ENCODE results near the gene LTB4R.
"Not testable (repeated sequence)": the region's sequence is repeated elsewhere in the genome, so short reads cannot be mapped to it uniquely, and the experiment has no call there.

LTB4R gene

DNA sequence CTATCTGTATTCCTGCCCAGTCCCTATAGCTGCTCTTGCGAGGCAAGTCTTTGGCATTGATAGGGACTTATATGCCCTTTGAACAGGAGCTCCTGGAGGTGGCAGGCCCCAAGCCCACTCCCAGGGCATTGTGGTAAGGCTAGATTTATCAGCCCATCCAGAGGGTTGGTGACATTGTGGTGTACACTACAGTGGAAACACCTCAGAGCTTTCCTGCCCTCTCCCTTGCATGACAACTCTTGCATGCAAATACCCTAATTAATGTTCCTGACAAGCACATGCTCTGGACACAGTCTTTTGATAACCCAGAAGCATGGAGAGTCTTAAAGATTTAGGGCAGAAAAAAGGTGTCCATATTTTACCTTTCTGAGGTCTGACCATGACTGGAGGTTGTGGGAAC lies 29.3 kb downstream of the LTB4R start:
- Histone ChIP-seq H3K4me1 (ENCODE audit: control insufficient read depth, insufficient read depth, low read length) (no peaks in the 10 kb centered on the region), H3K36me3 (ENCODE audit: insufficient read depth, low read length) (no peaks in the 10 kb centered on the region), H3K4me2 (ENCODE audit: low read length) (no peak overlapping the region), H3K27me3 (ENCODE audit: control insufficient read depth, insufficient read depth, low read length) (peaks cover 62% of the 10 kb centered on the region), H3K9me3 (replicated peaks; ENCODE audit: low read length) (no peaks in the 10 kb centered on the region), H3K9ac (ENCODE audit: low read depth, low read length) (no peak overlapping the region), H3K4me3 (ENCODE audit: low read length) (no peak overlapping the region)

DNA sequence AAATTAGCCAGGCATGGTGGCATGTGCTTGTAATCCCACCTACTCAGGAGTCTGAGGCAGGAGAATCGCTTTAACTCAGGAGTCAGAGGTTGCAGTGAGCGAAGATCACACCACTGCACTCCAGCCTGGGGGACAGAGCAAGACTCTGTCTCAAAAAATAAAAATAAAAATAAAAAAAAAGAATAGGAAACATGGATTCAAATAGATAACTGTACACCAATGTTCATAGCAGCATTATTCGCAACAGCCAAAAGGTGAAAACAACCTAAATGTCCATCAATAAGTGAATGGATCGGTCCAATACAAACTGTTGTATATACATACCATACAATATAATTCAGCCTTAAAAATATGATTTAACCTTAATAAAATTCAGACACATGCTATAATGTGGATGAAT lies 31.6 kb downstream of the LTB4R start:
- no peaks in the 10 kb centered on the region for H3K36me3 ChIP-seq (ENCODE audit: insufficient read depth, low read length)
- no peak overlapping the region for H3K4me3 ChIP-seq (ENCODE audit: low read length)
- H3K27me3 ChIP-seq (ENCODE audit: control insufficient read depth, insufficient read depth, low read length), result peaks cover 60% of the 10 kb centered on the region
- no peak overlapping the region for H3K9ac ChIP-seq (ENCODE audit: low read depth, low read length)
- H3K4me1 ChIP-seq (ENCODE audit: control insufficient read depth, insufficient read depth, low read length), result no peaks in the 10 kb centered on the region
- no peaks in the 10 kb centered on the region for H3K9me3 ChIP-seq (replicated peaks; ENCODE audit: low read length)
- no peak overlapping the region for H3K4me2 ChIP-seq (ENCODE audit: low read length)

DNA sequence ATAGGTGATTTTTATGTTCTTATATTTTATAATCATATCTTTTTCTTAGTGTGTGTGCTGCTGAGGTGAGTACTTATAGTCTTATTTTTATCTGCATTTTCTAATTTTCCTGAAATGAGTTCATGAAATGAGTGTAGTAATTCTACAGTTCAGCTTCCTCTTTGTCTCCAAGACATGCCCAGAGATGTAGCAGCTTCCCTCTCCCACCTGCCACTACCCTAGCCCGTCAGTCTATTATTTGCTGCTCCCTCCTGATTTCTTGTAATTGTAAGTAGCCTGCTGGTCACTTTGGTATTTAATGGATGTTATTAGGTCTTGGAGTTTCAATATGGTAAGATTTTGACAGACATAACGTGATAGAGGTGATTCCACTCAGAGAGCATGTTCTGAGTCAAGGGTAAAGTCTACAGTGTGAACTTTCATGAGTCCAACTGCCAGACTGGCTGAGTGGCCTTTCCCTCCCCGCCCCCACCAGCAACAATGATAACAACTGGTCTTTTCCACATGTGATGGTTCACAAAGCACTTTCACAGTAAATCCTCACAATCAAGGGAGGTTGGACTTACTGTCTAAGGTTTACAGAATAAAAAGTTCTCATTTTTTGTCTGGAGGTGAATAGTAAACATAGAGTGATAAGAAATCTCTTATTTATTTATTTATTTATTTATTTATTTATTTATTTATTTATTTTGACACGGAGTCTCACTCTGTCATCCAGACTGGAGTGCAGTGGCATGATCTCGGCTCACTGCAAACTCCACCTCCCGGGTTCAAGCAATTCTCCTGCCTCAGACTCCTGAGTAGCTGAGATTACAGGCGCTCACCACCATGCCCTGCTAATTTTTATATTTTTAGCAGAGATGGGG lies 32.7 kb downstream of the LTB4R start:
- Histone ChIP-seq H3K4me2 (ENCODE audit: low read length) (no peak overlapping the region), H3K36me3 (ENCODE audit: insufficient read depth, low read length) (no peaks in the 10 kb centered on the region), H3K9me3 (replicated peaks; ENCODE audit: low read length) (no peaks in the 10 kb centered on the region), H3K4me3 (ENCODE audit: low read length) (no peak overlapping the region), H3K9ac (ENCODE audit: low read depth, low read length) (no peak overlapping the region), H3K27me3 (ENCODE audit: control insufficient read depth, insufficient read depth, low read length) (peaks cover 48% of the 10 kb centered on the region), H3K4me1 (ENCODE audit: control insufficient read depth, insufficient read depth, low read length) (no peaks in the 10 kb centered on the region)

DNA sequence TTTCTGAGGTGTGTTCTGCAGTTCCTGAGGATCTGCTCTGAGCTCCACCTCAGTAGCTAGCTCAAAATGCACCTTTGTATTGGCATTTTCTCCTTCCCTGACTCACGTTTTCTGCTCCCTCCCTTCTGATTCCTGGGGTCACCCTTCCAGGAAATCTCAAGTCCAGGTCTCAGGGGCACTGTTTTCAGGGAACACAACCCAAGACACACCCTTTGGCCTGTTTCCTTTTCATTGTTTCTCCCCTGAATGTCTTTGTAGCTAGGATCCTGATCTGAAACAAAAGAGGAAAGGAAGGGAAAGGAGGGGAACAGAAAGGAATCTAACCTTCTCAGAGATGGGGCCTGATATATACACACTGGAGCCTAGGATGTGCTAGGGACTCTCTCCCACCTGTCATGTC lies 35.8 kb downstream of the LTB4R start:
- Histone ChIP-seq H3K9ac (ENCODE audit: low read depth, low read length) (no peak overlapping the region), H3K27me3 (ENCODE audit: control insufficient read depth, insufficient read depth, low read length) (peaks cover 48% of the 10 kb centered on the region), H3K4me2 (ENCODE audit: low read length) (no peak overlapping the region), H3K4me1 (ENCODE audit: control insufficient read depth, insufficient read depth, low read length) (peaks cover 10% of the 10 kb centered on the region), H3K9me3 (replicated peaks; ENCODE audit: low read length) (no peaks in the 10 kb centered on the region), H3K36me3 (ENCODE audit: insufficient read depth, low read length) (no peaks in the 10 kb centered on the region), H3K4me3 (ENCODE audit: low read length) (no peak overlapping the region)

DNA sequence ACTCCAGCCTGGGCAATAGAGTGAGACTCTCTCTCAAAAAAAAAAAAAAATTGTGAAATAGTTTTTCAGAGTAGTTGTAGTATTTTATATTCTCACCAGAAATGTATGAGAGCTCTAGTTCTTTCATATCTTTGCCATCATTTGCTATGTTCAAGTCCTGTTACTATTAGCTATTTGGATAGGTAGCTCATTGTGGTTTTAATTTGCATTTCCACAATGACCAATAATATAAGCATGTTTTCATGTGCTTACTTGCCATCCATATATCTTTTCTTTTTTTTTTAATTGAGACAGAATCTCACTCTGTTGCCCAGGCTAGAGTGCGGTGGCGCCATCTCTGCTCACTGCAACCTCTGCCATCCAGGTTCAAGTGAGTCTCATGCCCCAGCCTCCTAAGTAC lies 36.9 kb downstream of the LTB4R start:
- Histone ChIP-seq H3K36me3 (ENCODE audit: insufficient read depth, low read length) (no peaks in the 10 kb centered on the region), H3K4me2 (ENCODE audit: low read length) (no peak overlapping the region), H3K4me3 (ENCODE audit: low read length) (no peak overlapping the region), H3K27me3 (ENCODE audit: control insufficient read depth, insufficient read depth, low read length) (peaks cover 48% of the 10 kb centered on the region), H3K9ac (ENCODE audit: low read depth, low read length) (no peak overlapping the region), H3K9me3 (replicated peaks; ENCODE audit: low read length) (no peaks in the 10 kb centered on the region), H3K4me1 (ENCODE audit: control insufficient read depth, insufficient read depth, low read length) (peaks cover 12% of the 10 kb centered on the region)

DNA sequence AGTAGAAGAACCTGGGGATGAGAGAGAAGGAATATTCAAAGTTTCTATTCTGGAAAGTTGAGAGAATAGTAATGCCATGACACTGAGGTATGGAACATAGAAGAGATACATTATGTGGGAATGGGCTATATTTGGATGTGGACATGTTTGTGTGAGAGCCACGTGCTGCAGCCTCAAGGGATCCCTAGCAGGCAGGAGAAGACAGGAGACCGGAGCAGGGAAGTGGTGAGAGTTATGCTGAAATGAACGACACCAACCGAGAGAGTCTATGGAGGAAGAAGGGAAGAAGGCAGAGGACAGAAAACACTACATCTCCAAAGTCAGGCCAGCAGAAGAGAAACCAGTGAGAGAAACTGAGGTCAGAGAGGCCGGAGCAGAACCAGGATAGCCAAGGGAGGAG lies 38.4 kb downstream of the LTB4R start:
- H3K36me3 ChIP-seq (ENCODE audit: insufficient read depth, low read length), result no peaks in the 10 kb centered on the region
- no peak overlapping the region for H3K4me2 ChIP-seq (ENCODE audit: low read length)
- no peak overlapping the region for H3K4me3 ChIP-seq (ENCODE audit: low read length)
- peaks cover 46% of the 10 kb centered on the region for H3K27me3 ChIP-seq (ENCODE audit: control insufficient read depth, insufficient read depth, low read length)
- no peaks in the 10 kb centered on the region for H3K9me3 ChIP-seq (replicated peaks; ENCODE audit: low read length)
- peaks cover 20% of the 10 kb centered on the region for H3K4me1 ChIP-seq (ENCODE audit: control insufficient read depth, insufficient read depth, low read length)
- no peak overlapping the region for H3K9ac ChIP-seq (ENCODE audit: low read depth, low read length)

DNA sequence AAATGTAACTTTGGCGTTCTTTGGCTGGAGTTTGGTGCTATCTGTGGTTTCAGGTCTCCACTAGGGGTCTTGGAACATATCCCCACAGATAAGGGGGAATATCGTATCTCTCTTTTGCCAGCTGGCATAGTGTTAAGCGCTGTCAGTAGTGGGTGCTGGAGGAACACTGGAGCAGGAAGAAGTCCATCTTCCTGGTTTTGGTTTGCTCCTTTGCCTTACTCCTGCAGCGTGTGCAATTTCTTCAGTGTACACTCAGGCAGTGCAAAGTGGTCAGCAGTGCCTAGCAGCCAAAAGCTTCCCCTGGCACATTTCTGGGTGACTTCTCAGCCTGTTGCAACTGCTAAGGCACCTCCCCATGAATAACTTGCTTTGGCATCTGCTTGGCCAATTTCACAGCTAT lies 40.2 kb downstream of the LTB4R start:
- H3K4me2 ChIP-seq (ENCODE audit: low read length), result no peak overlapping the region
- H3K9ac ChIP-seq (ENCODE audit: low read depth, low read length), result no peak overlapping the region
- H3K4me3 ChIP-seq (ENCODE audit: low read length), result no peak overlapping the region
- no peaks in the 10 kb centered on the region for H3K9me3 ChIP-seq (replicated peaks; ENCODE audit: low read length)
- H3K27me3 ChIP-seq (ENCODE audit: control insufficient read depth, insufficient read depth, low read length), result peaks cover 33% of the 10 kb centered on the region
- H3K36me3 ChIP-seq (ENCODE audit: insufficient read depth, low read length), result no peaks in the 10 kb centered on the region
- peaks cover 20% of the 10 kb centered on the region for H3K4me1 ChIP-seq (ENCODE audit: control insufficient read depth, insufficient read depth, low read length)

DNA sequence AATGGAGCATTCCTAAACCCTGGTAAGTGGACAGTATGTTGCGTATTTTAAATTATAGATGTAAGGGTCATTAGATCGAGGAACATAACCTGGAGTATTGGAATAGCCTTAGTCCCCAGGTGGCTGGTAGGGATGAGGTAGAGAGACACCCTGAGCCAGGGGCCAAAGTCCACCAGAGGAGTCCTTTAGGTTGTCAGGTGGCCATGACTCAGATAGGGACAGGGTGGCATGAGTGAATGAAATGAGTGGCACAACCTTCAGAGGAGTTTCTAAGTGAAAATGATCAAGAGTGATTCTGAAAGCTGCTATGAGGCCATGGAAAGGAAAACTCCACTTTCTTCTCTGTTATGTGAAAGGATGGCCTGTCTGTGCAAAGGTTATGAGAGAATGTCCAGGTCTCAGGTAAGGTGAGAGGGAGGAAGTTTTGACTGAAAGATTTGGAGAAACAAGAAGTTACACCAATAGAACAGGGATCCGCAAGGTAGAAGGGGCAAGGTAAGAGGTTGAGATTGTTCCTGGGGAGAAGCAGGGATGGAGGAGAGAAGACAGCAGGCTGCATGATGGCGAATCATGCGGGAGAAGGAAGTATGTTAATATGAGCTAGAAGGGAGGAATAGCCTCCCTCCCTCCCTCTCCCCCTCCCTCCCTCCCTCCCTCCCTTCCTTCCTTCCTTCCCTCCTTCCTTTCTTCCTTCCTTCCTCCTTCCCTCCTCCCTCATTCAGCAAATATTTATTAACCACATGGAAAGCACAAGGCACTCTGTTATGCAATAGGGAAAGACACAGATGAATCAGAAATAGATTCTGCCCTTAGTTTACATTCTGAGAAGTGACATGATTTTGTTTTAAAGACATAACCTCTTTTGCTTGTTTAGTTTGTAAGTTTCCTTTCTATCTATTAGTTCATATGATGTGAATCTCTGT lies 42.5 kb downstream of the LTB4R start:
- no peak overlapping the region for H3K9ac ChIP-seq (ENCODE audit: low read depth, low read length)
- peaks cover 24% of the 10 kb centered on the region for H3K27me3 ChIP-seq (ENCODE audit: control insufficient read depth, insufficient read depth, low read length)
- peak overlapping the region; percentile 16 for H3K4me2 ChIP-seq (ENCODE audit: low read length)
- no peak overlapping the region for H3K4me3 ChIP-seq (ENCODE audit: low read length)
- no peaks in the 10 kb centered on the region for H3K9me3 ChIP-seq (replicated peaks; ENCODE audit: low read length)
- peaks cover 20% of the 10 kb centered on the region for H3K4me1 ChIP-seq (ENCODE audit: control insufficient read depth, insufficient read depth, low read length)
- H3K36me3 ChIP-seq (ENCODE audit: insufficient read depth, low read length), result no peaks in the 10 kb centered on the region

DNA sequence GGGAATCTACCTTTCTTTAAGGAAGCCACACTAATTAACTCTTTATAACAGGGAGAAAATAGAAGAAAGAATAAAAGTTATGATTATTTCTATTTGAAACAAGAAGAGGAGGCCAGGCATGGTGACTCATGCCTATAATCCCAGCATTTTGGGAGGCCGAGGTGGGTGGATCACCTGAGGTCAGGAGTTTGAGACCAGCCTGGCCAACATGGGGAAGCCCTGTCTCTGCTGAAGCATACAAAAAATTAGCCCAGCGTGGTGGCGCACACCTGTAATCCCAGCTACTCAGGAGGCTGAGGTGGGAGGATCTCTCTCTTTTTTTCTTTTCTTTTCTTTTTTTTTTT lies 43.2 kb downstream of the LTB4R start:
- peak overlapping the region; percentile 16 for H3K4me2 ChIP-seq (ENCODE audit: low read length)
- H3K4me1 ChIP-seq (ENCODE audit: control insufficient read depth, insufficient read depth, low read length), result peaks cover 20% of the 10 kb centered on the region
- not testable (repeated sequence) for H3K36me3 ChIP-seq (ENCODE audit: insufficient read depth, low read length); H3K4me3 ChIP-seq (ENCODE audit: low read length); H3K9ac ChIP-seq (ENCODE audit: low read depth, low read length); H3K9me3 ChIP-seq (replicated peaks; ENCODE audit: low read length)
- peaks cover 20% of the 10 kb centered on the region for H3K27me3 ChIP-seq (ENCODE audit: control insufficient read depth, insufficient read depth, low read length)

DNA sequence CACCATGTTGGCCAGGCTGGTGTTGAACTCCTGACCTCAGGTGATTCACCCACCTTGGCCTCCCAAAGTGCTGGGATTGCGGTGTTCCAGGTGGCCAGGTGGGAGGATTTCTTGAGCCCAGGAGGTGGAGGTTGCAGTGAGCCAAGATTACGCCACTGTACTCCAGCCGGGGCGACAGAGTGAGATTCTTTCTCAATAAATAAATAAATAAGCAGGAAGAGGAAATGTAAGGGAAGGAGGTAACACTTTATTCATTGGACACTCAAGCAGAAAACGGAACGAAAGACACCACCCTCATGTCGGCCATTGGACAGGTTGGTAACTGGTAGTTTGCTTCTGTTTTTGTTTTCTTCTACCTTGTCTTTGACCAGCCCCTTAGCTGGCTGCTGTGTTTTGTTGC lies 43.7 kb downstream of the LTB4R start:
- Histone ChIP-seq H3K4me3 (ENCODE audit: low read length) (no peak overlapping the region), H3K9ac (ENCODE audit: low read depth, low read length) (no peak overlapping the region), H3K9me3 (replicated peaks; ENCODE audit: low read length) (no peaks in the 10 kb centered on the region), H3K4me1 (ENCODE audit: control insufficient read depth, insufficient read depth, low read length) (peaks cover 20% of the 10 kb centered on the region), H3K27me3 (ENCODE audit: control insufficient read depth, insufficient read depth, low read length) (peaks cover 15% of the 10 kb centered on the region), H3K36me3 (ENCODE audit: insufficient read depth, low read length) (no peaks in the 10 kb centered on the region), H3K4me2 (ENCODE audit: low read length) (no peak overlapping the region)

DNA sequence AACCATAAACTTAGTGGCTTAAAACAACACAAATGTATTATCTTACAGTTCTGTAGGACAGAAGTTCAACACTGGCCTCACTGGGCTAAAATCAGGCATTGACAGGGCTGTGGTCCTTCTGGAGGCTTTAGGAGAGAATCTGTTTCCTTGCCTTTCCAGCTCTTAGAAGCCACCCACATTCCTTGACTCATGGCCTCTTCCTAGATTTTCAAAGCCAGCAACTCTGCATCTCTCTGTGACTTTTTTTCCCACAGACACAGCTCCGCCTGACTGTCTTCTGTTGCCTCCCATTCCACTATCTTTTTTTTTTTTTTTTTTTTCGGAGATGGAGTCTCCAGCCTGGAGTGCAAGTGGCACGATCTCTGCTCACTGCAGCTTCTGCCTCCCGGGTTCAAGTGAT lies 44.9 kb downstream of the LTB4R start:
- Histone ChIP-seq H3K9ac (ENCODE audit: low read depth, low read length) (no peak overlapping the region), H3K9me3 (replicated peaks; ENCODE audit: low read length) (no peaks in the 10 kb centered on the region), H3K36me3 (ENCODE audit: insufficient read depth, low read length) (no peaks in the 10 kb centered on the region), H3K4me2 (ENCODE audit: low read length) (no peak overlapping the region), H3K4me3 (ENCODE audit: low read length) (no peak overlapping the region), H3K27me3 (ENCODE audit: control insufficient read depth, insufficient read depth, low read length) (peaks cover 7% of the 10 kb centered on the region), H3K4me1 (ENCODE audit: control insufficient read depth, insufficient read depth, low read length) (peaks cover 20% of the 10 kb centered on the region)
